Fibroblast of the aortic adventitia (primary cell): ENCODE measurements around the gene FA2H. TPM values are rescaled to one million over a fixed set of nuclear protein-coding genes. Genes with fewer than 3 reads are reported as not detected.

ENCODE experiments used
- DNase-seq: peaks from one replicate; pipeline ENCODE4 v3.0.0-alpha.2; 2010; ENCODE audit warnings: low read depth
- H3K4me3 ChIP-seq: 2 replicates; pipeline ENCODE4 v1.5.1; 2011; ENCODE audit warnings: low read depth, mild to moderate bottlenecking, control low read depth, low read length, moderate library complexity
- CTCF ChIP-seq: IDR thresholded peaks from 2 replicates; pipeline ENCODE4 v1.5.1; 2011; ENCODE audit warnings: mild to moderate bottlenecking, low read length, control low read depth, inconsistent platforms; ENCODE audit not compliant: insufficient read depth
- total RNA-seq: library from RNA; depleted of rRNA; stranded (reverse); fragments of >200 nt; gene quantifications from 2 replicates; pipeline ENCODE4 v1.2.3, GENCODE V29; 2012; ENCODE audit warnings: low replicate concordance

Gene FA2H
- total RNA-seq, 1 donor: not detected

- DNase-seq: no peak
- no peak overlapping the region for H3K4me3 ChIP-seq
- no peak for TF ChIP-seq CTCF
Measured at GRCh38 chr16:74735162-74735452, 39.5 kb downstream of the FA2H start.

- no peak for DNase-seq
- no peak for TF ChIP-seq CTCF
- no peak overlapping the region for H3K4me3 ChIP-seq
Measured at GRCh38 chr16:74734361-74735161, 40.1 kb downstream of the FA2H start.

GRCh38 chr16:74732707-74733350 lies 41.8 kb downstream of the FA2H start:
- no peak for DNase-seq
- H3K4me3 ChIP-seq: no peak overlapping the region
- TF ChIP-seq CTCF: no peak

- H3K4me3 ChIP-seq: no peak overlapping the region
- no peak for TF ChIP-seq CTCF
- no peak for DNase-seq
Measured at GRCh38 chr16:74731853-74732477, 42.7 kb downstream of the FA2H start.

GRCh38 chr16:74729783-74730683 lies 44.6 kb downstream of the FA2H start:
- no peak for DNase-seq
- no peak for TF ChIP-seq CTCF
- H3K4me3 ChIP-seq: no peak overlapping the region

- TF ChIP-seq CTCF: no peak
- H3K4me3 ChIP-seq: no peak overlapping the region
- DNase-seq: no peak
Measured at GRCh38 chr16:74727903-74728302, 46.7 kb downstream of the FA2H start.
